HG03064 (cell line): Measurements from ENCODE around the gene BACH2.

ENCODE experiments used
- ATAC-seq: cut with Tn5 transposase; IDR thresholded peaks from one replicate; pipeline ENCODE4 v1.9.1; 2021; ENCODE audit warnings: low read depth; ENCODE audit not compliant: unreplicated experiment

BACH2 gene

DNA sequence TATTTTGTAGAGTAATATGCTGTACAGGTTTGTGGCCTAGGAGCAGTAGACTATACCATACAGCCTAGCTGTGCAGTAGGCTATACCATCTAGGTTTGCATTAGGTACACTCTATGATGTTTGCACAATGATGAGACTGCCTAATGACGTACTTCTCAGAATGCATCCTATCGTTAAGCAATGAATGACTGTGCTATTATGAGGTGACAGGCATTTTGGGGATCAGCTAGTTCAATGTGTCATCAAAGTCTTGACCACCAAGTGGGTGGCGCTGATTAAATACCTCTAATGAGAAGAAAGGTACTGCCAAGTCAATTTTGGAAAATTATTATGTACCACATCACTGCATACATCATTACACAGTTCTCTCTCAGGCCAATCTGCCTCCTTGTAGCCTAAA is 190.2 kb downstream of the BACH2 start:
- no peak for ATAC-seq

DNA sequence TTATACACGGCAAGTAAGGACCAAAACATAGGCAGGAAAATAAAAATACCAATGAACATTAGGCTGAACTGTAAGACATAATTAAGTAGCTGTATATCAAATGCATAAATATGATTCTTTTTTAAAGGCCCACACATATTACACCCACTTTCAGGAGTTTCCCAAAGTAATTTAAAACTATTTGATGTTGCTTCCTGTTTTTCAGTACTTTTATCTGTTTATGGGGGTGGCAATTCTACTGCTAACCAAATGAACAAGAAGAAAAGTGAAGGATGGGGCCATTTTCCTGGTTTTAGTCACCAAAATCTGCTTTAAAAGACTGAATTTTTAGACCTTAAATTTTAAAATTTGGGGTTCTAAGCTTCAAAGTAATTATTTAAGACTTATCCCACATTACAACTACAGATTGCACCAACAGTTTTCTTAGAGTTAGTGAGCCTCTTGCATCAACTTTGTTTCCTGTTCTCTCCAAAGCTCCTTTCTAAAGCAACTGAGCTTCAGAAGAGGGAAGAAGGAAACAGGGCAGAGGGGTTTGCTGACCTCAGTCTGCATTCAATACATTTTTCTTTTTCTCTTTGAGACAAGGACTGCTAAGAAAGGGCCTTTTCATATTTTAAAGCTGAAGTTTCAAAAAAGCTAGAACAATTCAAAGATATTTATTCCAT is 191.0 kb downstream of the BACH2 start:
- ATAC-seq: no peak

DNA sequence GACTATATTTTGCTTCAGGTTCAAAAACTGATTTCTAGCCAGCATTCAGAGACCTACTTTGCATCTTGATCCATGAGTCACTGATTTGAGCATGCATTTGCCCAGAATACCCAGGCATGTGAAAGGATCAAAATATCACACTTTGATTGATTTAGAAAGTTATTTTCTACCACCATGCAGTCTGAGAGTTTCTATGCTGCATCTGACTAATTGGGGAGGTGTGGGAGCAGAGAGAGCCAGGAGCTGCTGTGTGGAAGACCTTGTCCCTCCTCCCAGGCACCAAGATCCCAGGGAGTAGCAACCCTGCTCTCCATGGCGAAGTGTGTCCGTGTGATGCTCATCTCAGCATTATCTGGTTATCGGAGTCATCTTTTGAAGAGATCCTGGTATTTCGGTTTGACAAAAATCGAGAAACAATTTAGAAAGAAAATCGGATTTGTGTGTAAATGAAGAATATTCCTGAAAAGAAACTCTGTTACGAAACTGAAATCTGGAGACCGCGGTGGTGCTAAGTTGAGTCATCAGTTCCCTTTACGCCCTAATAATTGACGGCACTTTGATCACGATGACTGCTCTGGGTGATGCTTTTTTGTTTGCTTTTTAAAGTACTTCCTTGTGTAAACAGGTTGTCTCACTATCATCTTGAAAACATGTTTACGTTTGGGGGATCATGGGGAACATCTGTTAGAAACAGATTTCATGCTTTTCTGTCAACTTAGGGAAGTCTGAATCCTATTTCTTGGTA is 193.4 kb downstream of the BACH2 start:
- ATAC-seq: peak; percentile 82

DNA sequence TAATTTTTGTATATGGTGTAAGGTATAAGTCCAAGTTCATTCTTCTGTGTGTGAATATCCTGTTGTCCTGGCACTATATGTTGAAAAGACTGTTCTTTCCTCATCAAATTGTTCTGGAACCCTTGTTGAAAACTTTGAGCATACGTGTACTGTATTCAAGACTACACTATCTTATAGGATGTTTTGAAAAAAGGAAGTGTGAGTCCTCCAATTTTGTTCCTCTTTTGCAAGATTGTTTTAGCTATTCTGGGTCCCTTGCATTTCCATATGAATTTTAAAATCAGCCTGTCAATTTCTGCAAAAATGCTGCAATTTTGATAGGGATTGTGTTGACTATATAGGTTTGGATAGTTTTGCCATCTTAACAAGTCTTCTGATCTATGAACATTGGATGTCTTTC is 195.2 kb downstream of the BACH2 start:
- ATAC-seq: no peak

DNA sequence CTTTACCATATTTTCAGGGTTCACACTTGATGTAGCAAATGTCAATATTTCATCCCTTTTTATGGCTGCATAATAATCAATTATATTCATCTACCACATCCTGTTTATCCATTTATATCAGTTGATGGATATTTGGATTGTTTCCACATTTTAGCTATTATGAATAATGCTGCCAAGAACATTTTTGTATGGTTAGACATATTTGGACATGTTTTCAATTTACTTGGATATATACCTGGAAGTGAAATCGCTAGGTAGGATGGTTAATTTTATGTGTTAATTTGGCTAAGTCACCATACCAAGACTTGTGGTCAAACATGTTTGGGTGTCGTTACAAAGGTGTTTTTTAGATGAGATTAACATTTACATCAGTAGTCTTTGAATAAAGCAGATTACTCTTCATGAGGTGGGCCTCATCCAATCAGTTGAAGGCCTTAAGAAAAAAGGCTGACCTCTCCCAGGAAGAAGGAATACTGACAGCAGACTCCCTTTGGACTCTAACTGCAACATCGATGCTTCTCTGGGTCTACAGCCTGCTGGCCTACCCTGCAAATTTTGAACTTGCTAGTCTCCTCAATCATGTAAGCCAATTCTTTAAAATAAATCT is 196.5 kb downstream of the BACH2 start:
- no peak for ATAC-seq

DNA sequence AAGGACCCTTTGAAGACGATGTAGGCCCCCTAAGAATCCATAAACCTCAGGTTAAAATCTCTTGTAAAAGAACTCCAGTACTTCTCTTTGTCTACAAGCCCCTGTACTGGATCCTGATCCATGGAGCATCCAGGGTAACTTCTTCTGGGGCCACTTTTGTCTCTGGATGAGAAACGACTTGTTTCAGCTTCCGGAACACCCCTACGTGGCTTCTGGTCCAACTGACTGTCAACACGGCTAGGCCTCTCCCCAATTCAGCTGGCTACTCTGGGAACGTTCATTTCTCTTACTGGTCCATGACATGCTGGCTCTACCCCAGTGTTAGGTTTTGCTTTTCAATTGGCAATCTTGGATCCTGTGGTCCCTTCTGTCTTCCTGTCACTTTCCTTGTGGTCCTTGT is 198.0 kb downstream of the BACH2 start:
- no peak for ATAC-seq

DNA sequence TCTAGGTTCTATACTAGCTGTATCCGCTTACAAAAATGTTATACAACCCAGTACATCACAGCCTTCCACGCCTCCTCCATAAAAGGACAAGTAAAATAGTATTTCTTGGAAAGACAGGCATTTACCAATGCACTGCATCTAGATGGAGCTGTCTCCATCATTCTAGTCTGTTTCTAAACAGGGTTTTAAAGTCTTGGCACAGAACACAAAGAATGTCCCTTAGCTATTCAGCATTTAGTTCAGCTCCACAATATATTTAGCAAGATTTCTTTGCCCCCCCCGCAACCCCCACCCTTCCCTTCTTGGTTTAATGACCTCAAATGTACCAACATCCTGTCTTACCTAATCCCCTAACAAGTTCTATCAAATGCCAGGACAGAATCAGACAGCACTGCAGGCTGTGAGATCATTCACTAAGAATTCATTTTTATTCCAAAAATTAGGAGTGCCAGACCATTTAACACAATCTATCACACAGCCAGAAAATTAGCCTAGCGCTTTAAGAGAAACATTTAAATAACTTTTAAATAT is 198.6 kb downstream of the BACH2 start:
- ATAC-seq: no peak

DNA sequence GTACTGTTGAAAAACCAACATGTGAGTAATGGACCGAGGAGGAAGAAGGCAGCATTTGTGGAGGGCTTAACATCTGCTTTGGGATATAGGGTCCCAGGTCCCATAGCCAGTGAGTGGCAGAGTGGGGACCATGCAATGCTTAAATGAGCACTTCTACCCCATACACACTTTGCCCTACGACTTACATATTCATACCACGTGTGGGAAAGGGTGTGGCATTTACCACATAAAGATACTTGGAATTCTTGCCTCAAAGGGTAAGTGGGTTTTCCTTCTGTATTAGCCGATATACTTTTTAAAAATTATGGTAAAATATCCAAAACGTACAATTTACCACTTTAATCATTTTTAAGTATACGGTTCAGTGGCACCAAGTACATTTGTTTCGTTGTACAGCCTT is 199.3 kb downstream of the BACH2 start:
- ATAC-seq: no peak

DNA sequence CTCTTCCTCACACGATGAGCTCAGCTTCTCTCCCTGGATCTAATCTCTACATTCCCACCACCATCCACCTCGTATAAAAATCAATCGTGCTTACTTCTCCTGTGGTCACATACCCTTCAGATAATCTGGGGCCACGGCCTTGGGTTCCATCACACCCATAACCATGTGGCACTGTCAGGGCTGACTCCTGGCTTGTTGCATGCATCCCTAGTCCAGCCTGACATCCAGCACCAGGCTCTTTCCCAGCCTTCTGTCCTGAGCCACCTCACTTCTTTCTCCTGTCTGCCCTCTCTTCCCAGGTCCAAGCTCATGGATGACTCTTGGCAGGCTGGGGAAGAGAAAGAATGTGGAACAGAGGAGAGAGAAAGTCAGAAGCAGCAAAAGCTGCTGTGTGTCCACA is 199.8 kb downstream of the BACH2 start:
- ATAC-seq: no peak

DNA sequence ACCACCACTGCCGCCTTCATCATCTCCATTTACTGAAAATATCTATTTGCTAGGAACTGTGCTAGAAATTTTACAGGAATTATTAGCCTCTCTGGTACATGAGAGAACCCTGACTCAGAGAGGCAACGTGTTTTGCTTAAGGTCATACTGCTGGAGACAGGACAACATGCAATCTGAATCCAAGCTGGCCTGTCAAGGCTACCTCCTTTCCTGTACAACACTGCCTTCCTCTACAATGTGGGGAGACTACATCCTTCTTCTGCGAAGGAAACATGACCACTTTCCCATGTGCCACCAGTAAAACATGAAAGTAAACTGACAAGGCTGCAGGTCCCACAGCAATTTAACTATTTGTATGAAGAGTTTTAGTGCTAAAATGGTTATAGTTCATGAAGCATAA is 200.9 kb downstream of the BACH2 start:
- ATAC-seq: no peak

DNA sequence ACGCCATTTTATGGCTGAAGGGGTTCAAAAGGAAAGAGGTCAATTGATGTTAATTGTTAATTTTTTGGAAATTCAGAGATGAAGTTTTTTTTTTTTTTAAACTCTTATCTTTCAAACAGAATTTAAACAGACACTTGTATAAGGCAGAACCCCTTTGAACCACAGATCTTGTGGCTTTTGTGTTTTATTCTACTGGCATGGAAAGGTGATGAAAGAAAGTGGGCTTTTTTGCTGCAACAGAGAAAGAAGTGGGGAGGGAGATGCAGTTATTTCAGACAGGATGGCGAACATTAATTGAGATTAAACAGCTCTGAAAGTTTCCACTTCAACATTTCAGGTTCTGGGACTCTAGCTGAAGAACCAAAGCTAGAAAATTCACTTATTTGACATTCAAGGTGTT is 201.5 kb downstream of the BACH2 start:
- no peak for ATAC-seq

DNA sequence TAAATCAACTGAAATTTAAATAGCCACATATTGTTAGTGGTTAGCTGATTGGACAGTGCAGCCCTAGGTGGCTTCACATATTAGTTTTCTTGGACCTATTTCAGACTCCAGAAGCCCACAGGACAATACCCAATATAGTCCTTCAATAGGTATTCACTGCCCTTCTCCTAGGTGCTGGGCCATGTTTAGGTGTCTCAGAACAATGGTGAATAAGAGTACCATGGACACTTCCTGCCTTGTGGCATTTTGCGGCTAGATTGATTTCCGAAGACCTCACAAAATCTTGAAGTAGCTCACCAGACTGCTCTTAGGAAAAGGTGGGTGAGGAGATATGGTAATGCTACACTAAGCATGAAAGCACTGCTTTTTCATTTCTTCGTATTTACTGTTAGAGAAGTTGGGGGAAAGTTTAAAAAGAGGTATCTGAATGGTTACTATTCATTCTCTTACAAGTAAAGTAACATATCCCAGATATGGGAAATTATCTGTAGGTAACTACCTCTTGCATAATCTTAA is 203.0 kb downstream of the BACH2 start:
- ATAC-seq: no peak

DNA sequence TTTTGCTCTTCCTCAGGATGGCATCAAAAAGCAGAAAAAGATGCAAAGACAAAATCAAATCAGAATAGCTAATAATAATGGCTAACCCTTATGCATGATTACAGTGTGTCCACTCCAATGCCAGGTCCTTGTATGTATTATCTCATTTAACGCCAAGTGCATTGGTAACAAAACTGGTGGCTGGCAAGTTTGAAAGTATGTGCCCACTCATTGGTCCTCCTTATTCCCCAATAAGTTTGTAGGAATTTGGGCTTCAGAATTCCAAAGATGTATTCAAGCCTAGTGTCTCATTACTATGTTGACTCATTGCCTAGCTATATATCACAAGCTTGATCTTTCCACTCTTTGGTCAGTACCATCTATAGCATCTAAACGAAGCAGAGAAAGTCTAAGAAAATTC is 205.8 kb downstream of the BACH2 start:
- no peak for ATAC-seq

DNA sequence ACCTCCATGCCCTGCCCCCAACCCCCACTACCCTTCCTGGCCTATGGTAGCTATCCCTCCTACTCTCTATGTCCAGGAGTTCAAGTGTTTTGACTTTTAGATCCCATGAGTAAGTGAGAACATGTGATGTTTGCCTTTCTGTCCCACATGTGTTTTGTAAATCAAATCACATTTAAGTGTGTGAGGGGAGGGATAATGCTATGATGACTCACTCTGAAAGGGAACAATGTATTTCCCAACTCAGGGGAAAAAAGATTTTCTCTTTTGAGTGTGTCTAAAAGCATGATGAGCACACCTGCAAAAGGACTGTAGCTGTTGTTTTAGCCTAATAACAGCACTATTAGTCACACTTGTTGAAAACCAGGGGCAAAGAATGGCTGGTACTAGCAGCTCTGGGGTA is 208.6 kb downstream of the BACH2 start:
- ATAC-seq: no peak

DNA sequence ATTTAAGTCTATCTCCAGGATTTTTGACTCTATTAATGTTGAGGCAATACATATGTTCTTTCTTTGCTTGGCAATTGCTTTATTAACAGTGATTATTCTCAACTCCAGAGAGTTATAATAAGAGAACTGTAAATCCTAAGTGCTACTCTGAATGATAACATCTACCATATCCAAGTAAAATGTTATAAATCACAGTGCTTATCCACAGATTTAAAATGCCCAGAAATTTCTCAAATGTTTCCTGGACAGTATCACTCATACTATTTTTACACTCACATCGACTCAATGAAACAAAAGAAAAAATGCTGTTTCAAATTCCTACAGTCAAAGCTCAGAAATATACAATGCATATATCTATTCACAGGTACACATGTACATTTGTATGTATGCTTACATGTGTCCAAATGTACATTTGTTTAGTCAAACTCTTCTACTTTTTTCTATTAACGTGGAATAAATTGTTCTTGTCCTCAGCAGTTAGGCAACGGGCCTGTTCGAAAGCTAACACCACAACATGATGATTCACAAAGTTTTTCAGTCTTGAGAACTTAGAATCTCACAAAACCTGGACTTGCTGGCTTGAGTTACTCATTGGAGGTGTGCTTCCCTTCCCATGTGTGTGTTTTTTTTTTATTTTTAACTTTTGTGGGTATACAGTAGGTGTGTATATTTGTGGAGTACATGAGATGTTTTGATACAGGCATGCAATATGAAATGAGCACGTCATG is 209.4 kb downstream of the BACH2 start:
- no peak for ATAC-seq

DNA sequence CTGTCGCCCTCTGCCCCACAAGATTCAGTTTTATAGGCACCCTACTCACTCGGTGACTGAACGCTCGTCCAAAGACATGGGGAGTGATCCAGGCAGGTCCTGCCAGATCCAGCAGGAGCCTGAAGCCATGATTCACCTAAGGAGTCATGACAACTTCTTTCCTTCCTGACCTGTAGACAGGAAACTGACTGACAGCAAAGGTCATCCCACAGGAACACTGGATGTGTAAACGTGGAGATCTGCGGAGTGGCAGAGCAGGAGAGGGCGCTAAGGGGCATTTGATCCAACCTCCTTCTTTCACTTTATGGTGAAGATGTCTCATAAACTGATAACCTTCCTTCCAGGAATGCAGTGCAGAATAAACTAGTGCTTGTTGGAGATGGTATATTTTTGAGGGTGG is 210.1 kb downstream of the BACH2 start:
- no peak for ATAC-seq

DNA sequence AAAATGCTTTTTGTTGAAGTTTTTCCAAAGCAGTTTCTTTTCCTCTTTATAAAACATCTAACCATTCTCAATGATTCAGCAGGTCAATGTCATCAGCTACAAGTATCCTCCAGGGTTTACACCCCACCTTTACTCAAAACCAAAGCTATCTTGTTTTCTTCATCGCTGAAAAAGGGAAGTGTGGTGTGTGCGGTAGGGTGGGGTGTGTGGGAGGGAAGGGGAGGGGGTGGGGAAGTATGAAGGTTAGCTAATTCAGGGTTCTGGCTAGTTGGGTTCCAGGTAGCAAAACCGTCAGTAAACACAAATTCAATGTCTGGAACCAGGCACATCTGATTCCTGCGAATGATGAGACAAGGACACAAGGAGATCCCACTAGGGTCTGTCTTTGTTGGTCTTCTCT is 212.8 kb downstream of the BACH2 start:
- ATAC-seq: no peak

DNA sequence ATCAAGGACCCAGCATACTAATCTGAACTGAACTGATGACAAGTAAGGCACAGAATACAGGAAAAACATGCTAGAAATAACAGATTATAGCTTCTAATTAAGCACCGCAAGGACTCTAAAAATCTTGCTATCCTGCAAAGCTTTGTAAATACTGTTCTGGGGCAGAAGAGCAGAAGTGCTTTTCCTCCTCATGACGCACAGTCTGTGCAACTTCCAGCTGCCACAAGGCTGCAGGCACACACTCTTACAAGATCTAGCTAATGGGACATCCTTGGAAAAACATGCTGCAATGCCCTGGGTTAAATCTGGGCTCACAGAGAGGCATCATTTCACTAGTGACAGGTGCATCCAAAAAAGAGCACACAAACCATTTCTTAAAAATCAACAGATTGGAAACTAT is 213.8 kb downstream of the BACH2 start:
- no peak for ATAC-seq

DNA sequence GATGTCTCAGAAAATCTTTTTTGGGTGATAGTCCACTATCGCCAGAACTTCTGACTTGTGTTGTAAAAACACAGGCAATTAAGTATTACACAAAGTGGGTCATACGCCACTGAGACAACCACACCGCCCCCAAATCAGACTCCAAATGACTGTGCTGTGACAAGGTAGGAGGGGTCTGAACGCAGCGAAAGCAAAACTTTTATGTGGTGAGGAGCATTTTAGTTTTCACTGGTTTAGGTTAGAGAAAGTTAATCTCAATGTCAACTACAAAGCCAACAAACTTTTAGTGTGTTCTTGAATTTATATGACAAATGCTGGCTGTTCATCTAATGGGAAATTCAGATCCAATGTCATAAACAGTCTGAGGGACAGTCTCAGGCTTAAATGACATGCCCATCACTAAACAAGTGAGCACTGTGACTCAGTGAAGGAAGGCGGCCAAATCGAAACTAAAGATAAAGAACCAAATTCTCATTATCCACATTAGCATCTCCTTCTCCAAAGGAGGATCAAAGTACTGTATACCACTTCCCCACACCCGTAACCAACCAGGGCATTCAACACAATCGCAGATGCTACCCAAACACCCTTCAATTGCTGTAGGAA is 215.7 kb downstream of the BACH2 start:
- peak; percentile 72 for ATAC-seq
